CD14-positive monocyte (primary cell): ENCODE measurements around the gene UBLCP1. TPM values are rescaled to one million over a fixed set of nuclear protein-coding genes. Genes with fewer than 3 reads are reported as not detected.

Experiments
- DNase-seq, 3 donors: peaks; one replicate each; pipeline ENCODE4 v3.0.0-alpha.2; 2011 to 2022
- H2AFZ ChIP-seq: 2 replicates; pipeline ENCODE4 v1.6.0; 2012; ENCODE audit warnings: mild to moderate bottlenecking, low read depth, low read length, inconsistent platforms; ENCODE audit not compliant: insufficient read depth, poor library complexity, severe bottlenecking
- H3K27ac ChIP-seq, 2 donors: 1 replicate in 1 of 2; 2 replicates in 1 of 2; pipeline ENCODE4 v1.5.1; 2012 to 2013; ENCODE audit warnings: low read length in 2 of 2, control low read depth in 1 of 2, inconsistent platforms in 1 of 2, low read depth in 1 of 2, mild to moderate bottlenecking in 1 of 2
- H3K27me3 ChIP-seq, 2 donors: one replicate each; pipeline versions ENCODE4 v1.6.0 to v1.6.1; 2011 to 2013; ENCODE audit warnings: low read length in 2 of 2; ENCODE audit not compliant: control insufficient read depth in 2 of 2, insufficient read depth in 2 of 2
- H3K36me3 ChIP-seq, 2 donors: replicated peaks in 1 of 2; 1 replicate in 1 of 2; 2 replicates in 1 of 2; pipeline versions ENCODE4 v1.5.1 to v1.6.1; 2012 to 2013; ENCODE audit warnings: low read length in 2 of 2, control low read depth in 1 of 2, inconsistent platforms in 1 of 2, mild to moderate bottlenecking in 1 of 2; ENCODE audit not compliant: insufficient read depth in 2 of 2, control insufficient read depth in 1 of 2
- H3K4me1 ChIP-seq, 2 donors: 1 replicate in 1 of 2; 2 replicates in 1 of 2; pipeline versions ENCODE4 v1.5.1 to v1.6.1; 2012 to 2013; ENCODE audit warnings: low read length in 2 of 2, control low read depth in 1 of 2, inconsistent platforms in 1 of 2, mild to moderate bottlenecking in 1 of 2, moderate library complexity in 1 of 2; ENCODE audit not compliant: insufficient read depth in 2 of 2, control insufficient read depth in 1 of 2
- H3K4me2 ChIP-seq: replicated peaks from 2 replicates; pipeline ENCODE3; 2012; ENCODE audit warnings: low read length, moderate library complexity, mild to moderate bottlenecking; ENCODE audit not compliant: poor library complexity, severe bottlenecking; ENCODE audit errors: extremely low read depth
- H3K4me3 ChIP-seq, 3 experiments: fragments of 200-600 bp in 1 of 3; sonication (generic) in 1 of 3; replicated peaks in 1 of 3; 1 replicate in 2 of 3; 2 replicates in 1 of 3; pipeline ENCODE4 v1.5.1; 2011 to 2013; ENCODE audit warnings: low read length in 3 of 3, mild to moderate bottlenecking in 3 of 3, control low read depth in 2 of 3, low read depth in 2 of 3, inconsistent platforms in 1 of 3, moderate library complexity in 1 of 3
- H3K79me2 ChIP-seq: 2 replicates; pipeline ENCODE4 v1.6.0; 2012; ENCODE audit warnings: mild to moderate bottlenecking, control low read depth, inconsistent platforms, low read length, moderate library complexity; ENCODE audit not compliant: insufficient read depth
- H3K9ac ChIP-seq: 2 replicates; pipeline ENCODE4 v1.6.0; 2017; ENCODE audit warnings: low read length, mild to moderate bottlenecking; ENCODE audit not compliant: insufficient read depth, poor library complexity, severe bottlenecking
- H3K9me3 ChIP-seq, 2 donors: replicated peaks in 1 of 2; 1 replicate in 1 of 2; 2 replicates in 1 of 2; pipeline versions ENCODE4 v1.5.1 to v1.6.1; 2012 to 2013; ENCODE audit warnings: low read length in 2 of 2, control low read depth in 1 of 2; ENCODE audit not compliant: control insufficient read depth in 1 of 2, insufficient read depth in 1 of 2
- H4K20me1 ChIP-seq: 2 replicates; pipeline ENCODE4 v1.6.0; 2012; ENCODE audit warnings: mild to moderate bottlenecking, low read length, control low read depth, moderate library complexity; ENCODE audit not compliant: insufficient read depth
- H3K27ac Mint-ChIP-seq, 7 donors: one replicate each; pipeline ENCODE4 v1.8.0; 2020; ENCODE audit warnings: mild to moderate bottlenecking in 7 of 7, mixed read lengths in 7 of 7, moderate library complexity in 6 of 7, inconsistent platforms in 2 of 7
- H3K27me3 Mint-ChIP-seq, 3 donors: one replicate each; pipeline ENCODE4 v1.8.0; 2021 to 2022; ENCODE audit warnings: low read depth in 3 of 3, mild to moderate bottlenecking in 3 of 3, mixed read lengths in 3 of 3, moderate library complexity in 3 of 3, inconsistent platforms in 1 of 3
- H3K36me3 Mint-ChIP-seq, 2 donors: one replicate each; pipeline ENCODE4 v1.8.0; 2020; ENCODE audit warnings: mixed read lengths in 2 of 2, inconsistent platforms in 1 of 2, mild to moderate bottlenecking in 1 of 2
- H3K4me1 Mint-ChIP-seq: one replicate; pipeline ENCODE4 v1.8.0; 2020; ENCODE audit warnings: mild to moderate bottlenecking, mixed read lengths
- H3K4me3 Mint-ChIP-seq, 2 donors: one replicate each; pipeline ENCODE4 v1.8.0; 2020; ENCODE audit warnings: mild to moderate bottlenecking in 2 of 2, mixed read lengths in 2 of 2, moderate library complexity in 1 of 2
- H3K9me3 Mint-ChIP-seq, 7 donors: one replicate each; pipeline ENCODE4 v1.8.0; 2020 to 2022; ENCODE audit warnings: mixed read lengths in 7 of 7, mild to moderate bottlenecking in 6 of 7, moderate library complexity in 6 of 7, inconsistent platforms in 2 of 7
- WGBS: methylation state at CpG from one replicate; pipeline ENCODE4 v1.1.5; 2013; ENCODE audit warnings: missing lambda C conversion rate; ENCODE audit not compliant: insufficient coverage; 5-methylcytosine and 5-hydroxymethylcytosine counted together
- intact Hi-C, 2 donors: fragments of 100-400 bp; cut with micrococcal nuclease; formaldehyde crosslinking; loops; one replicate each; pipeline versions ENCODE4 v1.15.0 to v1.15.1; 2023
- polyA plus RNA-seq, 3 donors: library from polyadenylated mRNA; depleted of rRNA in 1 of 3; unstranded in 2 of 3; stranded (reverse) in 1 of 3; fragments of 300-500 nt in 2 of 3; fragments of >200 nt in 1 of 3; fragmentation: Illumina TruSeq in 2 of 3; gene quantifications; 1 replicate in 2 of 3; 2 replicates in 1 of 3; pipeline ENCODE4 v1.2.3, GENCODE V29; 2012 to 2021
- TF ChIP-seq, protein P1 (sequence below): fragments of 200-600 bp; IDR thresholded peaks from one replicate; pipeline ENCODE4 v1.8.0; 2022; ENCODE audit warnings: antibody characterized with exemption, mild to moderate bottlenecking

The UBLCP1 gene
- polyA plus RNA-seq, 3 donors, result 8.8 to 31.5 (median 22.7) TPM

DNA sequence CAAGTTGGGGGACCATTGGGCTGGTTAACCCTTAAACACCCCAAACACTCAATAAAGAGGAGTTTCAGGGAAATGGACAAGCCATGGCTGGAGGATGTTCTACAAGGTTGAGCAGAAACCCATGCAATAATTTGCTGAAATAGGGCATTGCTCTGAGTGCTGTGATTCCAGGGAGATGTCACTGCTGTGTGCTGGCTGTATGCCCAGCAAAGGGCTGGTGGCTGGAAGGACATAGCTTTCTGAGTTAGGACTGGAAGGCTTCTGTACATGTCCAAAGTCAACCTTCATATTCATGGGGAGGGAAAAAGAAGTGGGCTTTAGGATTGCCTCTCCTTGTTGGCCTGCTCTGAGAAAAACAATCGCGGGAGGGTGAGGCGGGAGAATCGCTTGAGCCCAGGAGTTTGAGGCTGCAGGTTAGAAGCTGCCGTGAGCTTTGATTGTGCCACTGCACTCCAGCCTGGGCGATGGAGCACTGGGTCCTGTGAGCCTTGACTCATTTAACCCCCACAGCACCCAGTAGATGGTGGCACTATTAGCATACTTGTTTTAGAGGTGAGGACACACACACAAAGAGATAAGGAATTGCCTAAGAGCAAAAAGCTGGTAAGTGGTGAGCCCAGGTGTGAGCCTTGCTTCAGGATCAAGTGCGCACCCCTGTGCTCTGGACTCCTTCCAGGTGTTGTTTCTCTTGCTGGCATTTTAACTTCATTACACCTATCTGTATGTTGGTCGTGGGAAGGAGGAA is 46.8 kb downstream of the UBLCP1 start:
- Mint-ChIP-seq H3K4me1 (peaks cover 9% of the 10 kb centered on the region), H3K9me3 (no peaks in the 10 kb centered on the region), H3K4me3 (peak overlapping the region in 1 of 2 donors; percentile 71), H3K27ac (no peak overlapping the region), H3K36me3 (no peaks in the 10 kb centered on the region), H3K27me3 (peaks cover 17 to 23% (median 22%) of the 10 kb centered on the region in 3 donors)
- Histone ChIP-seq H3K9me3 (no peaks in the 10 kb centered on the region), H3K4me3 (peak overlapping the region in 1 of 3 experiments; percentile 38), H3K79me2 (no peaks in the 10 kb centered on the region), H3K27ac (no peak overlapping the region), H2AFZ (no peak overlapping the region), H4K20me1 (no peaks in the 10 kb centered on the region), H3K9ac (no peak overlapping the region), H3K4me2 (no peak overlapping the region), H3K36me3 (no peaks in the 10 kb centered on the region), H3K27me3 (peaks cover 9 to 22% of the 10 kb centered on the region in 2 donors), H3K4me1 (peaks cover 7% of the 10 kb centered on the region in 2 donors)
- TF ChIP-seq, protein P1, sequence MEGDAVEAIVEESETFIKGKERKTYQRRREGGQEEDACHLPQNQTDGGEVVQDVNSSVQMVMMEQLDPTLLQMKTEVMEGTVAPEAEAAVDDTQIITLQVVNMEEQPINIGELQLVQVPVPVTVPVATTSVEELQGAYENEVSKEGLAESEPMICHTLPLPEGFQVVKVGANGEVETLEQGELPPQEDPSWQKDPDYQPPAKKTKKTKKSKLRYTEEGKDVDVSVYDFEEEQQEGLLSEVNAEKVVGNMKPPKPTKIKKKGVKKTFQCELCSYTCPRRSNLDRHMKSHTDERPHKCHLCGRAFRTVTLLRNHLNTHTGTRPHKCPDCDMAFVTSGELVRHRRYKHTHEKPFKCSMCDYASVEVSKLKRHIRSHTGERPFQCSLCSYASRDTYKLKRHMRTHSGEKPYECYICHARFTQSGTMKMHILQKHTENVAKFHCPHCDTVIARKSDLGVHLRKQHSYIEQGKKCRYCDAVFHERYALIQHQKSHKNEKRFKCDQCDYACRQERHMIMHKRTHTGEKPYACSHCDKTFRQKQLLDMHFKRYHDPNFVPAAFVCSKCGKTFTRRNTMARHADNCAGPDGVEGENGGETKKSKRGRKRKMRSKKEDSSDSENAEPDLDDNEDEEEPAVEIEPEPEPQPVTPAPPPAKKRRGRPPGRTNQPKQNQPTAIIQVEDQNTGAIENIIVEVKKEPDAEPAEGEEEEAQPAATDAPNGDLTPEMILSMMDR, result no peak
- 92% methylated on average over 4 of the region's 8 CpGs for WGBS
- DNase-seq, result no peak
- intact Hi-C loops, result loop anchor here in 1 of 2 donors (10.0 kb wide), 1 partner anchor 155 kb away; no protein-coding TSS in a partner anchor

- Mint-ChIP-seq H3K36me3 (no peaks in the 10 kb centered on the region), H3K4me3 (peak overlapping the region in 1 of 2 donors; percentile 71), H3K9me3 (no peaks in the 10 kb centered on the region), H3K4me1 (peaks cover 9% of the 10 kb centered on the region), H3K27me3 (peaks cover 17 to 23% (median 22%) of the 10 kb centered on the region in 3 donors), H3K27ac (no peak overlapping the region)
- intact Hi-C loops, result loop anchor here in 1 of 2 donors (10.0 kb wide), 1 partner anchor 156 kb away; no protein-coding TSS in a partner anchor
- Histone ChIP-seq H3K36me3 (no peaks in the 10 kb centered on the region), H3K9ac (no peak overlapping the region), H4K20me1 (no peaks in the 10 kb centered on the region), H3K4me1 (peaks cover 7% of the 10 kb centered on the region in 2 donors), H3K4me3 (peak overlapping the region in 1 of 3 experiments; percentile 38), H3K4me2 (peak overlapping the region; percentile 51), H2AFZ (peak overlapping the region; percentile 41), H3K9me3 (no peaks in the 10 kb centered on the region), H3K27me3 (peaks cover 9 to 22% of the 10 kb centered on the region in 2 donors), H3K79me2 (no peaks in the 10 kb centered on the region), H3K27ac (no peak overlapping the region)
- TF ChIP-seq, protein P1, result no peak
- no peak for DNase-seq
- 3% methylated on average over 25 of the region's 26 CpGs for WGBS
These were observed 47.4 kb downstream of the UBLCP1 start for GRCh38 chr5:159310511-159310910.
